NCI-H1417 (cell line): ENCODE data around the gene EBLN1.
A peak's percentile ranks its signal among the peaks of the same experiment; 100 is the strongest.

Source experiments
- DNase-seq, 3 experiments: peaks; one replicate each; lab custom pipeline; 2025; lab: John Stamatoyannopoulos, UW

EBLN1 gene

DNA sequence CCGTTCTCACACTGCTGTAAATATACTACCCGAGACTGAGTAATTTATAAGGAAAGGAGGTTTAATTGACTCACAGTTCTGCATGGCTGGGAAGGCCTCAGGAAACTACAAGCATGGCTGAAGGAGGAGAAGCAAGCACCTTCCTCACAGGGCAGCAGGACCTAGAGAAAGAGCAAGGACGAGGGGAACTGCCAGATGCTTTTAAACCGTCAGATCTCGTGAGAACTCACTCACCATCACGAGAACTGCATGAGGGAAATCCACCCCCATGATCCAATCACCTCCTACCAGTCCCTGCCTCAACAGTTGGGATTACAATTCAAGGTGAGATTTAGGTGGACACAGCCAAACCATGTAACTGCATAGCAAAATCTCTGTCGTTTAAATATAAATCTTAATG lies at the start of gene EBLN1:
EBLN1 (minus strand) TSS at position 174 of the 400 bp plus-strand sequence. CDS start 8,032 bp downstream, outside the sequence.
- DNase-seq, result no peak

DNA sequence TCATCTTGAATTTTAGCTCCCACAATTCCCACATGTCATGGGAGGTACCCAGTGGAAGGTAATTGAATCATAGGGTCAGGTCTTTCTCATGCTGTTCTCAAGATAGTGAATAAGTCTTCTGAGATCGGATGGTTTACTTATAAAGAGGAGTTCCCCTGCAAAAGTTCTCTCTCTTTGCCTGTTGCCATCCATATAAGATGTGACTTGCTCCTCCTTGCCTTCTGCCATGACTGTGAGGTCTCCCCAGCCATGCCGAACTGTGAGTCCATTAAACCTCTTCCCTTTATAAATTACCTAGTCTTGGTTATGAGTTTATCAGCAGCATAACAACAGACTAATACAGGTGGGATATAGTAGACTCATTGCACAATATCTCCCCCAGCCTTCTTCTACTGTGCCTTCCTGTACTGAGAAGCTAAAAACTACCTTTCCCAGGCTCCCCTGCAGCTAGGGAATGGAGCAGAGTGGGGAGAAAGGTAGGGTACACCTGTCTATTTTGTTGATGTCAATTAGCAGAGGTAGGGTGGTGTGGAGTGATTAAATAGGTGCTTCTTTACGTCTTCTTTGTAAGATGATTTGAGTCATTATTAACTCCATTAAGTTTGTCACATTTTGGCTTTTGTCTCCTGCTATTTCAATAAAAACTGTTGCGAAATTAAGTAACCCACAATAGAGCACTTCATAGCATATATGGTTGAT lies 48.2 kb upstream of the EBLN1 start:
- DNase-seq, result no peak

DNA sequence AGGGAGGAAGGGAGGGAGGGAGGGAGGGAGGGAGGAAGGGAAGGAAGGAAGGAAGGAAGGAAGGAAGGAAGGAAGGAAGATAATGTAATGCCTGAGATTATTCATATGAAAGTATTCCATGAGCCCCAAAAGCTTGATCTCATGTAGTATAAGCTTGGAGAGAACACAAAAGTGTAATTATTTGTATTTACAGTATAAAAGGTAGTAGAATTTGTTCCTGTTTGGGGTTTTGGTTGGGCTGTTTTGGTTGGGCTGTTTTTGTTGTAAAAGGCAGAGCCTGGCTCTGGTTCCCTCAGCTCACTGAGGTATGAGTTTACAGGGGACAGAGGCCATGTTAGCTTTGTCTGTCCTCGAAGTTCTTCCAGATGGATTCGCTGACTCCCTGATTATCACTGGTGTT lies 45.3 kb upstream of the EBLN1 start:
- DNase-seq, result no peak

- peak in 1 of 3 experiments; percentile 1 for DNase-seq
Measured at GRCh38 chr10:22259280-22259679, 41.5 kb upstream of the EBLN1 start.

DNA sequence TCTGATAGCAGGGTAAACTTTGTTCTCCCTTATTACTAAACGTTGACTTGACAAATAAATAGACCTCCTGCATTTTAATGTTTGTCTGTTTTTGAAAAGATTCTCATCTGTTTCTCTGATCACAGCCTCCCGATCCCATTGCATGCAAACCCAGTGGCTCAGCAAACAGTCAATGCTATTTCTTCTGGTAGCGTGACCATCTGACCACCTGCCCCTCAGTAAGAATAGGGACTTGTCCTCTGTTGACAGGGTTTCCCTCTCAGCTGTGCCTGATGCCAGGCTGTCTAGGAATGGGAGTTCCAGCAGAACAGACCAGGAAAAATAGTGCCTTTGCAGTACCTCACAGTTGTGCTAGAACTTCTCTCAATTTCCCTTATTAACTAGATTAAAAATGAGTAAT lies 40.7 kb upstream of the EBLN1 start:
- no peak for DNase-seq

DNA sequence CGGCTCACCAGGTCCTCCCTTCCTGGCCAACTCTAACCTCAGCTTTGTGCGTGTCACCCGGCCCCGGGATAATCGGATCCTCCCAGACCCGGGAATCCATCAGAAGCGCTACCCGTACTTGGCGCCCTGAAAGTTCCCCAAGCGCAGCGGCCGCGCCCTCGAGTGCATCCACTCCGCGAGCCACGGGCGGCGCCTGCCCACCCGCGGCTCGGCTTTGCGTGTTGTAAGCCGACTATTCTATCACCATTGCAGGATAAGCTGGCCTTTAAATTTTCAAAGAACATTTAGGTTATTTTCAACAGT lies 35.7 kb upstream of the EBLN1 start:
- no peak for DNase-seq

GRCh38 chr10:22252801-22253579 lies 35.2 kb upstream of the EBLN1 start:
- DNase-seq, result no peak

GRCh38 chr10:22252224-22252800 lies 34.5 kb upstream of the EBLN1 start:
- DNase-seq, result peak in 2 of 3 experiments; percentile 21 to 65

DNA sequence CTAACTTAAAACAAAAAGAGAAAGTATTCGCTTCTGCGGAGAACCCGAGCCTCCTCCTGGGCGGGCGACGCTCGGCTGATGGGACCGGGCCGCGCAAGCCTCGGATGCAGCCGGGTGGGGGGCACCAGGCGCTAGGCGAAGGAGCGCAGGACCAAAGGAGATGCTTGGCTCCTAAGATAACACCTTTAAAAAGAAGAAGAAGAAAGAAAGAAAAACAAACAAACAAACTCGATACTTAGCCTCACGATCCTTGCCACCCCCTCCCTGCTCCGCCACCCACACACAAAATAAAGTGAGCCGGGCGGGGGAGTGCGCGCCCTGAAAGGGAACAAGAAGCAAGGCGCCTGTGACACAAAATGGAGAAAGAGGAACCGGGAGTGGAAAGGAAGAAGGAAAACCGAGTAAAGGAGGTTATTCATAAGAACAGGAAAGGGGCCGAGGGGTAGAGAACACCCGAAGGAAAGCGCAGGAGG lies 34.0 kb upstream of the EBLN1 start:
- DNase-seq, result peak; percentile 43 to 79 (median 71)

- DNase-seq, result peak in 2 of 3 experiments; percentile 59 to 71
Measured at GRCh38 chr10:22250897-22251660, 33.3 kb upstream of the EBLN1 start.

GRCh38 chr10:22247636-22248035 lies 29.8 kb upstream of the EBLN1 start:
- no peak for DNase-seq

DNA sequence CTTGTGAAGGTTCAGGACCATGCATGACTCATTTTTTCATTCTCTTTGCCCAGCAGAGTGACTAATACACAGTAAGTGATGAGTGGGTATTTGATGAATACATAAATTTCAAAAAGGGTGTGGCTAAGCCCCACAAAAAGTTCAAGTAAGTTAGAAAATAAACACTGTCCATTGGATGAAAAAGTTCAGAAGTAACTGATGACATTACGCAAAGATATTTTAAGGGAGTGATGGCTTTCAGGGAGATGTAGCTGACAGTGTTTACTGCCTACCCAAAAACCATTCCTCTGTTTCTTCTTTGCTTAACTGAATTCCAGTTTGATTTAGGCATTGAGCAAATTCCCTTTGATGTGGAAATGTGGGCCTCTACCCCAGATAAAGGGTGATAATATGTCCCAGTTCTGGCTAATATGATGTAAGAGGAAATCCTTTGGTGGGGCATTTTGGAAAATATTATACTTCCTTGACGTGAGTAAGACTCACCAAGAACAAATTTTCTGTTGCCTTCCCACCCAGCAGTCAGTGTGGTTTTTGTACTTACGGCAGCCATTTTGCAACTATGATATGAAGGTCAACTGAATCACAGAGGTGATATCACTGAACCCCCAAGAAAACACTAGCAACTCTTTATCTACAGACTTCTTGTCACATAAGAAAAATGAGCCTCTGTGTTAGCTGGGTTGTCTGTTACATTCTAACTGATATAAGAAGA lies 29.0 kb upstream of the EBLN1 start:
- DNase-seq, result no peak

- DNase-seq, result no peak
Measured at GRCh38 chr10:22245567-22245966, 27.8 kb upstream of the EBLN1 start.

- no peak for DNase-seq
Measured at GRCh38 chr10:22244855-22245254, 27.0 kb upstream of the EBLN1 start.

GRCh38 chr10:22244001-22244400 lies 26.2 kb upstream of the EBLN1 start:
- DNase-seq, result no peak

GRCh38 chr10:22243321-22243720 lies 25.5 kb upstream of the EBLN1 start:
- peak in 2 of 3 experiments; percentile 7 to 43 for DNase-seq

DNA sequence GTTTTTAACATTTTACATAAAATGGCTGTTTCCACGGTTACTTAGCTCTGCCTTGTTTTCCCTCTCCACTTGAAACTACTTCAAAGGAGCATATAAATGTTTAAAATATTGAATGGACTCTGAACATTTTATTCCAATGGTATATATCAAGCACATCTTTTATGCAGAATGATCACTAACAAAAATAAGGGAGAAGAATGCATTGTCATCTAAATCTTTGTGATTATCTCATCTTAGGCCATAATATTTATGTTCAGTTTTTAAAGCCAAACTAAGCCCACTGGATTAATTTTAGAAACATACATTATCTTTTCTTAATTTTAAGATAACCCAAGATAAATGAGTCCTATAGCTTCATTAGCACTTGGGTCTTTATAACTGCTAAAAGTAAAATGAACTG lies 13.4 kb upstream of the EBLN1 start:
- DNase-seq, result no peak

- peak; percentile 62 to 85 (median 82) for DNase-seq
Measured at GRCh38 chr10:22230158-22230833, 12.5 kb upstream of the EBLN1 start.

- DNase-seq, result peak; percentile 23 to 70 (median 27)
Measured at GRCh38 chr10:22229802-22230157, 12.0 kb upstream of the EBLN1 start.

DNA sequence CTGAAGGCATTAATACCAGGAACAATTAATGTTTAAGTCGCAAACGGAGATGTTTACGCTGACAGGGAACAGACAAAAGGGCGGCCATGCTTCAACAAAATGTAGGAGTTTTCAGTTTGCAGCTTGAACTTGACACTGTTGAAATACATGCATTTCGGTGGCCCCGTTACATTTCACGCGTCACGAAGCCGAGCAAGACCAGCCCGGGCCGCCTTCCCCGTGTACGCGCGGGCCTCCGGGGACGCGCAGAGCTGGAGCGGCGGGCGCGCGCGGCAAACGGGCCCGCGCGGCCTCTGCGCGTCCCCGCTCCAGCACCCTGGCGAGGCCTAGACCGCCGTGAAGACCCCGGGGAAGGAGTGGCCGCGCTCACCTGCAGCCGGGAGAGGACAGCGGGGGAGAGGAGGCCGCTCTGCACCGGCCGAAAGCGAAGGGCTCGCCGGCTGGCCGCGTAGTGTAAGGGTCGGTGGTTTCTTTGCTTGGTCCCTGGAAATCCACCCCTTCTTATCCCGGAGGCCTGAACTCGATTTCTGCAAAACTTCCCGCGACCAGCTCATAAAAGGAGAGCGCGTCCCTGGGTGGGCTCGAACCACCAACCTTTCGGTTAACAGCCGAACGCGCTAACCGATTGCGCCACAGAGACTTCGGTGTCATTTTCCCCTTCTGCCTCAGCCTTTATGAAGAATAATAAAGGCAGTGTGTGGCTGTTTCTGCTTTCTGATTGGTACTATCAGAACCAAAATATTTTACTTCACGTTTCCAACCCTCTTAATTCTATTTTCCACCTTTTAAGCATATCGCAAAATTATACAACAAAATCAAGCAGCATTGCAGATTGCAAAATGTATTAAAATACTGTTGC lies 11.4 kb upstream of the EBLN1 start:
- DNase-seq, result peak; percentile 79 to 95 (median 94)
